DND-41 (cell line): Measurements from ENCODE around the gene CCDC120.

ENCODE experiments used
- ATAC-seq: fragments of 200-7000 bp; cut with Tn5 transposase; 3 replicates; pipeline ENCODE4 v1.9.1; 2021; ENCODE audit warnings: low read depth; ENCODE audit not compliant: insufficient read depth
- DNase-seq: peaks from one replicate; pipeline ENCODE4 v3.0.0-alpha.2; 2020
- H2AFZ ChIP-seq: 2 replicates; pipeline ENCODE4 v1.6.0; 2012; ENCODE audit warnings: low read depth, low read length
- H3K27ac ChIP-seq: 2 replicates; pipeline ENCODE4 v1.5.1; 2012; ENCODE audit warnings: low read length, inconsistent platforms
- H3K27me3 ChIP-seq: fragments of 200-600 bp; sonication (generic); 2 replicates; pipeline ENCODE4 v1.6.0; 2012; ENCODE audit warnings: low read length, mild to moderate bottlenecking, inconsistent platforms; ENCODE audit not compliant: insufficient read depth, poor library complexity
- H3K36me3 ChIP-seq: 2 replicates; pipeline ENCODE4 v1.5.1; 2012; ENCODE audit warnings: low read length, inconsistent platforms; ENCODE audit not compliant: insufficient read depth
- H3K4me1 ChIP-seq: 2 replicates; pipeline ENCODE4 v1.5.1; 2012; ENCODE audit warnings: mild to moderate bottlenecking, low read length; ENCODE audit not compliant: insufficient read depth
- H3K4me2 ChIP-seq: 2 replicates; pipeline ENCODE4 v1.6.0; 2012; ENCODE audit warnings: mild to moderate bottlenecking, moderate library complexity, low read length, inconsistent platforms; ENCODE audit not compliant: insufficient read depth
- H3K4me3 ChIP-seq, 2 experiments: fragments of 200-600 bp in 1 of 2; shearing (Covaris generic) in 1 of 2; 2 replicates each; pipeline ENCODE4 v1.5.1; 2012 to 2016; ENCODE audit warnings: inconsistent platforms in 2 of 2, low read length in 2 of 2, mild to moderate bottlenecking in 2 of 2, low read depth in 1 of 2, moderate library complexity in 1 of 2
- H3K79me2 ChIP-seq: 2 replicates; pipeline ENCODE4 v1.6.0; 2012; ENCODE audit warnings: low read length, inconsistent platforms; ENCODE audit not compliant: insufficient read depth
- H3K9ac ChIP-seq: 2 replicates; pipeline ENCODE4 v1.6.0; 2012; ENCODE audit warnings: low read depth, mild to moderate bottlenecking, inconsistent platforms, low read length, moderate library complexity
- H3K9me3 ChIP-seq: 2 replicates; pipeline ENCODE4 v1.5.1; 2012; ENCODE audit warnings: low read length, moderate library complexity, mild to moderate bottlenecking, inconsistent platforms; ENCODE audit not compliant: insufficient read depth, severe bottlenecking
- H4K20me1 ChIP-seq: 2 replicates; pipeline ENCODE4 v1.6.0; 2012; ENCODE audit warnings: low read length; ENCODE audit not compliant: insufficient read depth
- EZH2 ChIP-seq: IDR thresholded peaks from 3 replicates; pipeline ENCODE4 v1.6.1; 2012; ENCODE audit warnings: borderline replicate concordance, low read depth, mild to moderate bottlenecking, moderate library complexity, low read length, inconsistent platforms; ENCODE audit not compliant: severe bottlenecking
- TF ChIP-seq, protein P1 (sequence below): IDR thresholded peaks from 2 replicates; pipeline ENCODE4 v1.5.1; 2012; ENCODE audit warnings: borderline replicate concordance, low read length, moderate library complexity, mild to moderate bottlenecking; ENCODE audit not compliant: poor library complexity, severe bottlenecking; ENCODE audit errors: extremely low read depth

The CCDC120 gene

DNA sequence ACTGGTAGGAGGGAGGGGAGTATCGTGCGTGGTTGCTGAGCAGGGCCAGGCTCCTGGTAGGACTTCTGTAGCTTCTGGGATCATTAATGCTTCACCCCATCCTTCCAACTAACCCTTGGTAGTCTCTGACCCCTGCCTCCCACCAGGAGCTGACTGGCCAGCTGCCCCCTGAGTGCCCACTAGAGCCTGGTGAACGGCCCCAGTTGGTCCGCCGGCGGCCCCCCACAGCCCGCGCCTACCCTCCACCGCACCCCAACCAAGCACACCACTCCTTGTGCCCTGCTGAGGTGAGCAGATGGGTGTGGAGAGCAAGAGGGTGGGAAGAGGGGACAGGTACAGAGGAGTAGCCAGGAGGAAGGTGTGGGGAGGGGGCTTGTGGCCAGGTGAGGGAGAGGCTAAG, 4.9 kb downstream of the CCDC120 start:
- ATAC-seq (no peak), DNase-seq (no peak)
- Histone ChIP-seq H3K36me3 (peaks cover 27% of the 10 kb centered on the region), H3K9ac (no peak overlapping the region), H3K79me2 (peaks cover 2% of the 10 kb centered on the region), H2AFZ (no peak overlapping the region), H4K20me1 (no peaks in the 10 kb centered on the region; the same call in 1 of the 2 replicates), H3K27ac (no peak overlapping the region), H3K4me1 (no peaks in the 10 kb centered on the region), H3K27me3 (no peaks in the 10 kb centered on the region), H3K9me3 (no peaks in the 10 kb centered on the region), H3K4me2 (no peak overlapping the region), H3K4me3 (no peak overlapping the region)
- no peak for TF ChIP-seq EZH2
- TF ChIP-seq, protein P1, sequence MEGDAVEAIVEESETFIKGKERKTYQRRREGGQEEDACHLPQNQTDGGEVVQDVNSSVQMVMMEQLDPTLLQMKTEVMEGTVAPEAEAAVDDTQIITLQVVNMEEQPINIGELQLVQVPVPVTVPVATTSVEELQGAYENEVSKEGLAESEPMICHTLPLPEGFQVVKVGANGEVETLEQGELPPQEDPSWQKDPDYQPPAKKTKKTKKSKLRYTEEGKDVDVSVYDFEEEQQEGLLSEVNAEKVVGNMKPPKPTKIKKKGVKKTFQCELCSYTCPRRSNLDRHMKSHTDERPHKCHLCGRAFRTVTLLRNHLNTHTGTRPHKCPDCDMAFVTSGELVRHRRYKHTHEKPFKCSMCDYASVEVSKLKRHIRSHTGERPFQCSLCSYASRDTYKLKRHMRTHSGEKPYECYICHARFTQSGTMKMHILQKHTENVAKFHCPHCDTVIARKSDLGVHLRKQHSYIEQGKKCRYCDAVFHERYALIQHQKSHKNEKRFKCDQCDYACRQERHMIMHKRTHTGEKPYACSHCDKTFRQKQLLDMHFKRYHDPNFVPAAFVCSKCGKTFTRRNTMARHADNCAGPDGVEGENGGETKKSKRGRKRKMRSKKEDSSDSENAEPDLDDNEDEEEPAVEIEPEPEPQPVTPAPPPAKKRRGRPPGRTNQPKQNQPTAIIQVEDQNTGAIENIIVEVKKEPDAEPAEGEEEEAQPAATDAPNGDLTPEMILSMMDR, result no peak

DNA sequence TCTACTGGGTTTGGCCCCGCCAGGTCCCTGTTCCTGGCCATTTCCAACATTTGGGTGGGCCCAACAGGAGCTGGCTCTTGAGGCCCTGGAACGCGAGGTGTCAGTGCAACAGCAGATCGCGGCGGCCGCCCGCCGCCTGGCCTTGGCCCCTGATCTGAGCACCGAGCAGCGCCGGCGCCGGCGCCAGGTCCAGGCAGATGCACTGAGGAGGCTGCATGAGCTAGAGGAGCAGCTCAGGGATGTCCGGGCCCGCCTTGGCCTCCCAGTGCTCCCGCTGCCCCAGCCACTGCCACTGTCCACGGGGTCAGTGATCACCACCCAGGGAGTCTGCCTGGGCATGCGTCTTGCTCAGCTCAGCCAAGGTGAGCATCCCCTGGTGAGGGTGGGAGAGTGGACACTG, 5.5 kb downstream of the CCDC120 start:
- H3K27me3 ChIP-seq, result no peaks in the 10 kb centered on the region
- H3K4me1 ChIP-seq, result no peaks in the 10 kb centered on the region
- no peak overlapping the region for H3K9ac ChIP-seq
- no peaks in the 10 kb centered on the region for H3K9me3 ChIP-seq
- H3K27ac ChIP-seq, result no peak overlapping the region
- DNase-seq, result no peak
- no peaks in the 10 kb centered on the region; the same call in 1 of the 2 replicates for H4K20me1 ChIP-seq
- TF ChIP-seq, protein P1, result no peak
- TF ChIP-seq EZH2, result no peak
- H2AFZ ChIP-seq, result no peak overlapping the region
- peaks cover 27% of the 10 kb centered on the region for H3K36me3 ChIP-seq
- H3K4me2 ChIP-seq, result no peak overlapping the region
- ATAC-seq, result no peak
- H3K79me2 ChIP-seq, result 0 out of 2 replicates have a peak, but pooled peaks cover 2% of the 10 kb centered on the region
- no peak overlapping the region for H3K4me3 ChIP-seq

DNA sequence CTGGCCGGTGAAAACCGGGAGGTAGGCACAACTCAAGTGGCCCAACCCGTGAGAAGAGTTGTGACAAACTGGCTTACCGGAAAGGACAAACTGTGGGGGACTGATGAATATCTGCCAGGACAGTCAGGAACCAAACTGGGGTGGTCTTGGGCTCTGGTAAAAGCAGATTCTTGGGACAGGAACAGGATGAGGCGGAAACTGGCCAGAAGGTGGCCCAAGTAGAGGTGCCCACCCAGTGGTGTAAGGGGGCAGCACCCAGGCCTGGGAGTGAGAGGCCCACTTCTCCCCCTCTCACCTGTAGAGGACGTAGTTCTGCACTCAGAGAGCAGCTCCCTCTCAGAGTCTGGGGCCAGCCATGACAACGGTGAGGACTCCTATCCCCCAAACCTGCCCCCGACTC, 5.9 kb downstream of the CCDC120 start:
- no peak overlapping the region for H3K4me3 ChIP-seq
- no peaks in the 10 kb centered on the region; the same call in 1 of the 2 replicates for H4K20me1 ChIP-seq
- H3K27ac ChIP-seq, result no peak overlapping the region
- TF ChIP-seq EZH2, result no peak
- TF ChIP-seq, protein P1, result no peak
- ATAC-seq, result no peak
- H2AFZ ChIP-seq, result no peak overlapping the region
- no peaks in the 10 kb centered on the region for H3K4me1 ChIP-seq
- no peak for DNase-seq
- no peaks in the 10 kb centered on the region for H3K9me3 ChIP-seq
- H3K79me2 ChIP-seq, result 0 out of 2 replicates have a peak, but pooled peaks cover 2% of the 10 kb centered on the region
- no peak overlapping the region for H3K4me2 ChIP-seq
- H3K27me3 ChIP-seq, result no peaks in the 10 kb centered on the region
- no peak overlapping the region for H3K9ac ChIP-seq
- H3K36me3 ChIP-seq, result peaks cover 27% of the 10 kb centered on the region

DNA sequence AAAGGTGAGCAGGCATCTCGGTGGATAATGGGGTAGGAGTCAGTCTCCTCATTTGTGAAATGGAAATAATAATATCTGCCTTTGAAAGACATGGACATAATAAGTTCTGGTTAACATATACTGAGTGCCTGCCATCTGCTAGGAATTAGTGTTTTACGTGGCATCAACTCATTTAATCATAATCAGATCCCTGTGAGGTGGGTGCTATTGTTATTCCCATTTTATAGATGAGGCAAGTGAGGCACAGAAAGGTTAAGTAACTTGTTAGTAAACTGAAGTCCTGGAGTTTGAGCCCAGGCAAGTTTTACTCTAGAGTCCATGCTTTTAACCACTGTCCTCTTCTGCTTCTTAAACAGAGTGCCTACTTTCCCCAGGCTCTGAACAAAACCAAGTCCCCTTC, 7.5 kb downstream of the CCDC120 start:
- TF ChIP-seq, protein P1, result no peak
- no peak for TF ChIP-seq EZH2
- no peak overlapping the region for H3K9ac ChIP-seq

More for the DNA sequence above, 7.5 kb downstream of the CCDC120 start:
- Histone ChIP-seq H3K4me1 (no peaks in the 10 kb centered on the region), H3K9me3 (no peaks in the 10 kb centered on the region), H2AFZ (no peak overlapping the region), H3K79me2 (0 out of 2 replicates have a peak, but pooled peaks cover 2% of the 10 kb centered on the region), H3K4me3 (no peak overlapping the region), H3K27ac (no peak overlapping the region), H3K36me3 (peaks cover 20% of the 10 kb centered on the region), H3K4me2 (no peak overlapping the region), H3K27me3 (no peaks in the 10 kb centered on the region), H4K20me1 (no peaks in the 10 kb centered on the region)
- ATAC-seq (no peak), DNase-seq (no peak)
